HG03558 (cell line): ENCODE measurements around the gene NCKAP5.

Source experiments
- ATAC-seq: cut with Tn5 transposase; IDR thresholded peaks from one replicate; pipeline ENCODE4 v1.9.1; 2021; ENCODE audit warnings: moderate number of reproducible peaks; ENCODE audit not compliant: unreplicated experiment; ENCODE audit errors: extremely low read depth

Gene NCKAP5

DNA sequence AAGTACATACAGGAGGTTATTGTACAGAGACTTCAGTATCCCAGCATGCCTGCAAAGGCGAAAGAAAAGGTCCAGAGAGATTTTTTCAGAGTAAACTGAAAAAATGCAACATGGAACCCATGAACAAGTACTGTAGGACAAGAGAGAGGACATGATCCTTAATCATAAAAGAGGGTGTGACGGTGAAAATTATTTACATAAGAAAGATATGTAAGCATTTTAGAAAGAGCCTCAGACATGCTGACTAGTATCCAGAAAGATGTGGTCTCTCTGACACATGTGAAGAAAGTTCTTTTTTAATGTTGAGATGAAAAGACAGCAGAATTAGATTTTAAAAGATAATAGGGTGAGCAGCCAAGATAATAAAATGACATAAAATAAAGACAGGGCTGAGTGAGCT lies 262.0 kb downstream of the NCKAP5 start:
- no peak for ATAC-seq

GRCh38 chr2:133304344-133304743 lies 263.9 kb downstream of the NCKAP5 start:
- ATAC-seq: no peak

DNA sequence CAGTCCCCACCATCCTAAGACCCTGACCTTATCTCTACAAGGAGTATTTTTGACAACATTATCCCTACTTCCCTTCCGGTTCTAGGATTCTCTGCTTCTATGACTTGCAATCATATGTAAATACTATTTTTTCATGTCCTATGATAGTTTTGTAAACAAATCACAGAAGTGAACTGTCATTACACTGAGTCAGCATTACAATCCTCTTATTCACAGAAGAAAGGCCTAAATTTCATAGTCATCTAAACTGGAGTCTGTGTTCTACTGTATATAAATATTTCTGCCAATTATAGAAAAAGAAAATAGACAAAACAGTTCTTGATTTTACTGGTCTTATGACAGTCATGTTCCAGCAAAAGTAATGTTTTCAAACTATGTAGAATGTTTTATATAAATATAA lies 265.1 kb downstream of the NCKAP5 start:
- no peak for ATAC-seq

DNA sequence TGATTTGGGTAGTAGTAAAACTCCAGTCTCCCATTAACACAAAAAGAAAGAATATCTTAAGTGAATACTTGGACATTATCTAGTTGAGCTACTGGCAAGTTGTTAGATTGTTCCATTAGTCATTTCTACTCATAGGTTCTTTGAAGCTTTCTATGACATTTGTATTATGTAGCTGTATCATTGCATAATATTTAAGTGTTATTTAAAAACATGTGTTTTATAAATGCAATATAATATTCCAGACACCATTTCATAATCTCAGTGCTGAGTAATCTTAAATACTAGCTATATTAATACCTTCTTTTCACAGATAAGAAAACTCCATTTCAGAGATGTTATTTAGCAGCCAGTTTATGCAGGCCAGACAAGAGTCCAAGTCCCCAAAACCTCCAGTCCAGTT lies 271.9 kb downstream of the NCKAP5 start:
- ATAC-seq: no peak

DNA sequence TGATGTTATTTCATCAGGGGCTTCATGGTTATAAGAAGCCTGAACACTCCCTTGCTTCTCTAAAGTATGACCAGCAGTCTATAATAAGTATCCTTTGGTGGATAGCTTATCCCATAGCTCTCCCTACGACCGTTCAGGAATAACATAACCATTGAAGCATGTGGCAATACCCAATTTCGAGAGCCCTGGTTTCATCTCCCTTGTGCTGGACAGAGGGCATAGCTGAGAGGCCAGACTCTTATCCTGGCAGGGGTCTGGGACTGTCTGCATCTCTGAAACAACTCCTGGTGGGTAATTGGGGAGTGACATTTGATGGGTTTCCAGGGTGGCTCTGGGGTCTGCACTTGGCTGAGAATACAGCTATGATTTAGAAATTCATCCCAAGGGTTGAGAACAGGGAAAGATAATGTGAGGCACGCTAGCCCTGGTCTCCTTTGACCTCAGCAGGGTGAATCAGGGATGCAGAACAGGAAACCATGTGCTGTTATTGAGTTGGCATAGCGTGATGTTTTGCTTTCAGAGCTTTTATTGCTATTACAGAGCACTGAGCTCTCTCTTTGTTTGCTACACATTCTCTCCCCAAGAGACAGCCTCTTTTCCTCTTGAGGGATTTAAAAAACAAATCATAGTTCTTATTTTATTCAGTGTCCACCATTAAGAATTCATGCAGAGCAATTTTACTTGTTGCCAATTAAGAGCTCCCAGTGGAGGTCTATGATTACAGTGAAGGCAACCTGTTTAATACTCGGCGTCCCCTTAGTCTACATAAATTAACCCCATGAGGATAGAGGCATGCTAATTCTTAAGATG lies 274.5 kb downstream of the NCKAP5 start:
- no peak for ATAC-seq

DNA sequence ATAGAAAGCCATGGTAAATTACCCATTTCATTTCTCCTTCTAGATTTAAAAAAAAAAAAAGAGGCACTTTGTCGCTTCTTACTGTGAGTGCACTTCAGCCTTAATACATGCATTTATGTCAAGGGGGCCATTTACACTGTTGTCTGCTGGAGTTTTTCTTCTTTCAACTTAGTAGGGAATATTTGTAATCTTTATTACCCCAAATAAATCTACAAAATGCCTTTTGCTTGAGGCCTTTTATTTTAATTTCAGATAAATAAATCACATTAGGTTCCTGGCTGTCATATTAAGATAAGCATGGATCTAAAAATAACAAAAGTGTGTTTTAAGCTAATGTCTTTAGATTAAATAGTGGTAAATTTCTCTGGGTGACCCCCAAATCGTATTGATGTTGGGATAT lies 276.0 kb downstream of the NCKAP5 start:
- no peak for ATAC-seq

- no peak for ATAC-seq
Measured at GRCh38 chr2:133287709-133288108, 280.6 kb downstream of the NCKAP5 start.

- no peak for ATAC-seq
Measured at GRCh38 chr2:133286326-133286922, 281.8 kb downstream of the NCKAP5 start.

- ATAC-seq: no peak
Measured at GRCh38 chr2:133273031-133273430, 295.2 kb downstream of the NCKAP5 start.

DNA sequence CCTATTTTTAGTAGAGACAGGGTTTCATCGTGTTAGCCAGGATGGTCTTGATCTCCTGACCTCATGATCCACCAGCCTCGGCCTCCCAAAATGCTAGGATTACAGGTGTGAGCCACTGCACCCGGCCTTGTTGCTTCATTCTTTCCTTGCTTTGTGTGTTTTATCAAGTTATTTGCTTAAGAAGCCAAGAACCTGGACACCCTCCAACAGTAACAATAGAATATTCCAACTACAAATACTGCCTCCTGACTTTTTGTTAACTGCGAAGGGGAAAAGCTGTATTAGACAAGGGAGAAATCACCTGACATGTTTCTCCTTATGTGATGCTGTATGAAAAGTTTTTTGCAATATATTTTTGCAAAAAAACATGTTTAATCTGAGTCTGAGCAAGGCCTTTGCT lies 297.2 kb downstream of the NCKAP5 start:
- ATAC-seq: no peak

DNA sequence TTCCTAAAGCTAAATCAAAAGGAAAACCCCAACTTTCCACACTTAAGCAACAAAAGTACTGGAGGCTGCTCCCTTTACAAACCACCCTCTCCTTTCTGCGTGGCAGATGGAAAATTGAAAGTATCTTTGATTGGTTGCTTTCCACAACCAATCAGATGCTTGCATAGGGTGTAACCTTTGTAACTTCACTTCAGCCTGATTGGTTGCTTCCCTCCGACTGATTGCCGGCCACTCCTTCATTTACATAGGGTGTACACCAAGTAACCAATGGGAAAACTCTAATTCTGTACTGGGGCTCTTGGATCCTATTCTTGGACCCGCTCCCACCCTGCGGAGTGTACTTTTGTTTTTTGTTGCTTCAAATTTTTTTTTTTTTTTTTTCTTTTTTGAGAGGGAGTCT lies 297.7 kb downstream of the NCKAP5 start:
- no peak for ATAC-seq

- ATAC-seq: no peak
Measured at GRCh38 chr2:133266926-133267590, 301.2 kb downstream of the NCKAP5 start.

GRCh38 chr2:133266041-133266925 lies 302.0 kb downstream of the NCKAP5 start:
- no peak for ATAC-seq

DNA sequence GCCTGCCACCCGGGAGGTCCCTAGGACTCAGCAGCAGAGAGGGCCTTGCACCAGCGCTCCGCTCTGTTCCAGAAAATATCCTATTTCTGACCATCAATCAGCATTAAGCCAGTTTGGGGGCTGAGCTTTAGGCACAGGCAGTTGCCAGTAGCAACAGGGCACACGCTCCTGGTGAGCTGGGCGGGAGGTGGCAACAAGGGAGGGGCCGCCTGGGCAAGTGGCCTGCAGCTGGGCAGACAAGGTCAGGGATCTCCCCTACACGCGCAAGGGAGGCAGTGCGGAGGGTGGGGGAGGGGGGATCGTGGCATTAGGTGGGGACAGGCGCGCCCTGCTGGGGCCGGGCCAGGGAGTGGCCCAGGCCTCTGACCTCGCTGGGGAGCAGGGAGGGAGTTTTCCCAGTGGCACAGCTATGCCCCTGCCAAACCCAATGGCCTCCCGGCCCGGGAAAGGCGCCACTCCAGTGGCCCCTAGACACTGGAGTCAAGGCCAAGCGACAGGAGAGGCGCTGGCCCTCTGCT lies 302.8 kb downstream of the NCKAP5 start:
- no peak for ATAC-seq

- ATAC-seq: no peak
Measured at GRCh38 chr2:133264989-133265401, 303.3 kb downstream of the NCKAP5 start.

- no peak for ATAC-seq
Measured at GRCh38 chr2:133262893-133263292, 305.4 kb downstream of the NCKAP5 start.

GRCh38 chr2:133255360-133255759 lies 312.9 kb downstream of the NCKAP5 start:
- ATAC-seq: no peak

DNA sequence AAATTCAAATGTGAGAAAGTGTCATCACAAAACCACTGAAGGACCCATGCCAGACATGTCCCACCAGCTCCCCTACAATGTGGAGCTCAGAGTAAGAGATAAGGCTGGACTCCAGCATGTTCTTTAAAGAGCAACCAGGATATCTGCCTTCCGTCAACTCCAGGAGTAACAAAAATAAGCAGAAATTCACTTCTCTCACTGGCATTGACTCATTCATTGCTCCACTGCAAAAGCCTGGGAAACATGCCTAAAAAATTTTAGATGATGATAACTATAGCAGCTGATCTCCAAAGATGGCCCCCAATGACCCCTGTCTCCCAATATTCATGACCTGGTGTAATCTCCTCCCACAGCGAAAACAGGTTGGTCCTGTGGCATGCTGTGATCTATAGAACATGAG lies 314.5 kb downstream of the NCKAP5 start:
- no peak for ATAC-seq

GRCh38 chr2:133252780-133253355 lies 315.4 kb downstream of the NCKAP5 start:
- no peak for ATAC-seq

DNA sequence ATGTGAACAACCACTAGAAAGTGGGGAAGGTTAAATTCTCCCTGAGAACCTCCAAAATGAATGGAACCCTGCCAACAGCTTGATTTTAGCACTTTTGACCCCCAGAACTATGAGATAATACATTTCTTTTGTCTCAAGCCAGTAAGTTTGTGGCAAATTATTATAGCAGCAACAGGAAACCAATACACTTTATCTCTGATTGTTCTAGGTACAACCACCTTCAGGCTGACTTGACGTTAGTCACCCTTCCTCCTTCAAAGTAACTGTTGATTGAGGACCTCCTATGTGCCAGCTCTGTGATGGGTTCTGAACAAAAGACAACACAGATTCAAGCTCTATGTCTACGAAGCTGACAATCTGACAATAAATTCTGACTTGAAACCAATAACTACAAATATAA lies 318.9 kb downstream of the NCKAP5 start:
- no peak for ATAC-seq
